22Rv1 (cell line): ENCODE measurements around the gene ATP1A4.

Experiments used
- ZFX ChIP-seq: fragments of 450-650 bp; IDR thresholded peaks from 2 replicates; pipeline ENCODE4 v1.6.1; 2017; ENCODE audit warnings: antibody characterized with exemption, borderline replicate concordance
- TF ChIP-seq, protein P1 (sequence below): fragments of 450-650 bp; IDR thresholded peaks from 2 replicates; pipeline ENCODE4 v1.5.1; 2017; ENCODE audit warnings: mild to moderate bottlenecking

DNA sequence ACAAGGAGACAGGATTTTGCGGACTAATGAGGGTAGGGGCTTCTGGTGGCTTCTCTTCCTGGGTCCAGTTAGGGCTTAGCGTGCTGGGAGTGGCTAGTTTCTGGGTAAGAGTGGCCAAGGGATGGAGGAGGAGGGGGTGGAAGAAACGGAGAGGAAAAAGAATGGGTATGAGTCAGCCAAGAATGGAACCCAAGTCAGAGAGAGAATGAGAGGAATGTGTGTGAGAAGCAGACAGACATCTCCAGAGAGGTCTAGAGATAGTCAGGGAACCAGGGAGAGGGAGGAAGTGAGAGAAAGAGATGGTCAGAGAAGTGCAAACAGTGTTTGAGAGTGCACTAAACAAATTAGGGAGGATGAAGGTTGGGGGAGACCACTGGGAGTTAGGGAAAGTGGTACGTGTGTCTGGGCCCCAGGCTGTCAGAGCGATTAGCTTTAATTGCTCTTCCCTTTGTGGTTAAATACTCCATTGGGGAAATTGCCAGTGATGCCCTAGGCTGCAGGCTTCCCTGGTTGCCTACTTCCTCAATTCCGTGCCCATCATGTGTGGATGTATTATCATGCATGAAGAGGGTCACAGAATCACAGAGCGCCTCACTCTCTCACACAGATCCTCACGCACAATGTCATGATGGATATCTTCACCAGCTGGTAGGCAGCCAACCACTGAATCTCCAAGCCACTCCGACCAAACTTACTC lies 55.2 kb downstream of the ATP1A4 start:
- TF ChIP-seq, protein P1, sequence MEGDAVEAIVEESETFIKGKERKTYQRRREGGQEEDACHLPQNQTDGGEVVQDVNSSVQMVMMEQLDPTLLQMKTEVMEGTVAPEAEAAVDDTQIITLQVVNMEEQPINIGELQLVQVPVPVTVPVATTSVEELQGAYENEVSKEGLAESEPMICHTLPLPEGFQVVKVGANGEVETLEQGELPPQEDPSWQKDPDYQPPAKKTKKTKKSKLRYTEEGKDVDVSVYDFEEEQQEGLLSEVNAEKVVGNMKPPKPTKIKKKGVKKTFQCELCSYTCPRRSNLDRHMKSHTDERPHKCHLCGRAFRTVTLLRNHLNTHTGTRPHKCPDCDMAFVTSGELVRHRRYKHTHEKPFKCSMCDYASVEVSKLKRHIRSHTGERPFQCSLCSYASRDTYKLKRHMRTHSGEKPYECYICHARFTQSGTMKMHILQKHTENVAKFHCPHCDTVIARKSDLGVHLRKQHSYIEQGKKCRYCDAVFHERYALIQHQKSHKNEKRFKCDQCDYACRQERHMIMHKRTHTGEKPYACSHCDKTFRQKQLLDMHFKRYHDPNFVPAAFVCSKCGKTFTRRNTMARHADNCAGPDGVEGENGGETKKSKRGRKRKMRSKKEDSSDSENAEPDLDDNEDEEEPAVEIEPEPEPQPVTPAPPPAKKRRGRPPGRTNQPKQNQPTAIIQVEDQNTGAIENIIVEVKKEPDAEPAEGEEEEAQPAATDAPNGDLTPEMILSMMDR, result no peak
- no peak for TF ChIP-seq ZFX
